Adrenal gland (tissue), 12 donors: ENCODE data around the gene RNF180. TPM values are rescaled to one million over a fixed set of nuclear protein-coding genes. Genes with fewer than 3 reads are reported as not detected.

Experiments
- DNase-seq, 7 donors: peaks; one replicate each; pipeline ENCODE4 v3.0.0-alpha.2; 2019 to 2020
- H3K27ac ChIP-seq, 5 donors: fragments of 200-600 bp; sonication (generic) in 4 of 5; 1 replicate in 3 of 5; 2 replicates in 2 of 5; pipeline versions ENCODE4 v1.5.1 to v1.8.0; 2016 to 2020; ENCODE audit warnings: mild to moderate bottlenecking in 1 of 5
- H3K27me3 ChIP-seq: fragments of 200-600 bp; 2 replicates; pipeline ENCODE4 v1.8.0; 2021
- H3K36me3 ChIP-seq, 2 donors: fragments of 200-600 bp; replicated peaks in 1 of 2; 1 replicate in 1 of 2; 2 replicates in 1 of 2; pipeline versions ENCODE4 v1.5.1 to v1.8.0; 2018 to 2022
- H3K4me1 ChIP-seq, 2 donors: fragments of 200-600 bp; replicated peaks in 1 of 2; 1 replicate in 1 of 2; 2 replicates in 1 of 2; pipeline versions ENCODE4 v1.5.1 to v1.8.0; 2018 to 2021
- H3K4me3 ChIP-seq, 4 donors: fragments of 200-600 bp; sonication (generic) in 3 of 4; one replicate each; pipeline ENCODE4 v1.5.1; 2016 to 2018
- H3K9me3 ChIP-seq, 3 donors: fragments of 200-600 bp; sonication (generic) in 1 of 3; replicated peaks in 1 of 3; 1 replicate in 2 of 3; 2 replicates in 1 of 3; pipeline versions ENCODE4 v1.5.1 to v1.8.0; 2016 to 2021
- CTCF ChIP-seq, 6 experiments: fragments of 450-650 bp in 4 of 6; fragments of 200-600 bp in 2 of 6; sonication (generic) in 1 of 6; IDR thresholded peaks; 1 replicate in 5 of 6; 2 replicates in 1 of 6; pipeline versions ENCODE4 v1.5.1 to v1.8.0; 2016 to 2021; ENCODE audit warnings: antibody characterized with exemption in 6 of 6, mild to moderate bottlenecking in 2 of 6, moderate library complexity in 1 of 6
- POLR2A ChIP-seq, 2 donors: fragments of 450-650 bp; IDR thresholded peaks; one replicate each; pipeline ENCODE4 v1.6.1; 2017; ENCODE audit warnings: antibody characterized with exemption in 2 of 2, mild to moderate bottlenecking in 2 of 2, moderate library complexity in 1 of 2
- WGBS, 4 donors: extraction: QIAGEN DNeasy Blood & Tissue Kit in 2 of 4; methylation state at CpG; one replicate each; pipeline versions ENCODE4 v1.1.5 to v1.1.7; 2013 to 2017; 5-methylcytosine and 5-hydroxymethylcytosine counted together
- intact Hi-C, 2 donors: fragments of 100-400 bp; cut with DNase I; formaldehyde crosslinking; loops; one replicate each; pipeline versions ENCODE4 v1.14.1 to v1.15.0; 2022 to 2023
- polyA plus RNA-seq, 3 donors: library from polyadenylated mRNA; stranded (reverse); fragments of 200-250 nt in 2 of 3; fragments of 350-450 nt in 1 of 3; fragmentation: Illumina TruSeq in 1 of 3; extraction: RNeasy Lipid Tissue Mini Kit (QIAGEN cat#74804) in 1 of 3; gene quantifications; one replicate each; pipeline ENCODE4 v1.2.3, GENCODE V29; 2013 to 2014
- total RNA-seq, 9 donors: library from RNA; depleted of rRNA in 4 of 9; stranded (reverse); fragments of >200 nt in 4 of 9; fragments of 120-200 nt in 1 of 9; fragmentation: NEBNext Ultra II Directional in 1 of 9; extraction: Animal tissue kit (Norgen Biotek cat#: 25700) in 1 of 9; gene quantifications; one replicate each; pipeline versions ENCODE4 v1.1.0 to v1.2.4, GENCODE V29; 2013 to 2023
- donor health status: healthy with polysubstance abuse.
- donor health status: Bipolar disorder and iron deficiency.
- donor health status: DM: yes; HTN: yes; CAD: no.
- donor health status: DM: no; HTN: no; CAD: no.
- donor health status: DM: no; HTN: no; CAD: no.
- donor health status: DM: yes; HTN: yes; CAD: no.

Gene RNF180
- total and polyA plus RNA-seq, 12 donors, result 1.5 to 21.7 (median 9.2) TPM

- Histone ChIP-seq H3K9me3 (peaks cover 0 to 2% (median 0%) of the 10 kb centered on the region in 3 donors), H3K4me1 (peaks cover 0 to 10% of the 10 kb centered on the region in 2 donors), H3K27ac (peak overlapping the region in 2 of 5 donors; percentile 55 to 59), H3K27me3 (no peaks in the 10 kb centered on the region), H3K36me3 (no peaks in the 10 kb centered on the region), H3K4me3 (no peak overlapping the region)
- intact Hi-C loops, result no loop called here
- 47 to 59% (median 56%) methylated on average over 8 of the region's 8 CpGs for whole genome bisulfite sequencing, 4 donors
- DNase-seq, result peak in 3 of 7 donors; percentile 11 to 23 (median 16)
- no peak for TF ChIP-seq CTCF (IDR thresholded peaks at IDR 0.05)
- TF ChIP-seq POLR2A (IDR thresholded peaks at IDR 0.05), result no peak
Measured at GRCh38 chr5:64180661-64181343, 15.2 kb downstream of the RNF180 start.

GRCh38 chr5:64181440-64181839, 15.8 kb downstream of the RNF180 start:
- Histone ChIP-seq H3K27ac (peak overlapping the region in 2 of 5 donors; percentile 55 to 59), H3K27me3 (no peaks in the 10 kb centered on the region), H3K4me3 (no peak overlapping the region), H3K4me1 (peaks cover 0 to 10% of the 10 kb centered on the region in 2 donors), H3K9me3 (no peaks in the 10 kb centered on the region), H3K36me3 (no peaks in the 10 kb centered on the region)
- 61 to 88% (median 67%) methylated on average over 2 of the region's 2 CpGs for WGBS, 4 donors
- intact Hi-C loops, result no loop called here
- TF ChIP-seq CTCF (IDR thresholded peaks at IDR 0.05), result no peak
- TF ChIP-seq POLR2A (IDR thresholded peaks at IDR 0.05), result no peak
- DNase-seq, result no peak

GRCh38 chr5:64183956-64184355, 18.3 kb downstream of the RNF180 start:
- no peaks in the 10 kb centered on the region for H3K36me3 ChIP-seq
- no peak overlapping the region for H3K4me3 ChIP-seq
- no peak for TF ChIP-seq CTCF (IDR thresholded peaks at IDR 0.05)
- TF ChIP-seq POLR2A (IDR thresholded peaks at IDR 0.05), result no peak
- no peaks in the 10 kb centered on the region for H3K9me3 ChIP-seq
- no peaks in the 10 kb centered on the region for H3K27me3 ChIP-seq
- WGBS, 4 donors, result 94 to 100% (median 98%) methylated on average over 1 of the region's 1 CpG
- intact Hi-C loops, result no loop called here
- peaks cover 0 to 10% of the 10 kb centered on the region in 2 donors for H3K4me1 ChIP-seq
- no peak overlapping the region for H3K27ac ChIP-seq
- no peak for DNase-seq

- no peak overlapping the region for H3K27ac ChIP-seq
- H3K36me3 ChIP-seq, result no peaks in the 10 kb centered on the region
- no peaks in the 10 kb centered on the region for H3K9me3 ChIP-seq
- no peak for DNase-seq
- H3K4me1 ChIP-seq, result peaks cover 0 to 10% of the 10 kb centered on the region in 2 donors
- no peak overlapping the region for H3K4me3 ChIP-seq
- TF ChIP-seq POLR2A (IDR thresholded peaks at IDR 0.05) (no peak), CTCF (IDR thresholded peaks at IDR 0.05) (no peak)
- WGBS, 4 donors, result 85 to 89% (median 86%) methylated on average over 1 of the region's 1 CpG
- H3K27me3 ChIP-seq, result no peaks in the 10 kb centered on the region
- intact Hi-C loops, result no loop called here
Measured at GRCh38 chr5:64184832-64185231, 19.2 kb downstream of the RNF180 start.
